AG10803 (cell line): ENCODE data around the gene TRABD2B.
A peak's percentile ranks its signal among the peaks of the same experiment; 100 is the strongest.

ENCODE experiments used
- DNase-seq: peaks from one replicate; pipeline ENCODE4 v3.0.0; 2010; ENCODE audit warnings: low read depth
- H3K4me3 ChIP-seq: 2 replicates; pipeline ENCODE4 v1.5.1; 2011; ENCODE audit warnings: mild to moderate bottlenecking, low read length, control low read depth
- TF ChIP-seq, protein P1 (sequence below): conservative IDR thresholded peaks from 2 replicates; pipeline ENCODE4 v1.5.1; 2011; ENCODE audit warnings: mild to moderate bottlenecking, low read length, control low read depth, inconsistent platforms

Gene TRABD2B

GRCh38 chr1:48028218-48029069 lies 31.3 kb upstream of the TRABD2B start:
- TF ChIP-seq, protein P1, sequence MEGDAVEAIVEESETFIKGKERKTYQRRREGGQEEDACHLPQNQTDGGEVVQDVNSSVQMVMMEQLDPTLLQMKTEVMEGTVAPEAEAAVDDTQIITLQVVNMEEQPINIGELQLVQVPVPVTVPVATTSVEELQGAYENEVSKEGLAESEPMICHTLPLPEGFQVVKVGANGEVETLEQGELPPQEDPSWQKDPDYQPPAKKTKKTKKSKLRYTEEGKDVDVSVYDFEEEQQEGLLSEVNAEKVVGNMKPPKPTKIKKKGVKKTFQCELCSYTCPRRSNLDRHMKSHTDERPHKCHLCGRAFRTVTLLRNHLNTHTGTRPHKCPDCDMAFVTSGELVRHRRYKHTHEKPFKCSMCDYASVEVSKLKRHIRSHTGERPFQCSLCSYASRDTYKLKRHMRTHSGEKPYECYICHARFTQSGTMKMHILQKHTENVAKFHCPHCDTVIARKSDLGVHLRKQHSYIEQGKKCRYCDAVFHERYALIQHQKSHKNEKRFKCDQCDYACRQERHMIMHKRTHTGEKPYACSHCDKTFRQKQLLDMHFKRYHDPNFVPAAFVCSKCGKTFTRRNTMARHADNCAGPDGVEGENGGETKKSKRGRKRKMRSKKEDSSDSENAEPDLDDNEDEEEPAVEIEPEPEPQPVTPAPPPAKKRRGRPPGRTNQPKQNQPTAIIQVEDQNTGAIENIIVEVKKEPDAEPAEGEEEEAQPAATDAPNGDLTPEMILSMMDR: no peak
- no peak for DNase-seq
- no peak overlapping the region for H3K4me3 ChIP-seq

GRCh38 chr1:48027533-48027835 lies 30.3 kb upstream of the TRABD2B start:
- DNase-seq: no peak
- no peak overlapping the region for H3K4me3 ChIP-seq
- TF ChIP-seq, protein P1: no peak

GRCh38 chr1:48026701-48027532 lies 29.7 kb upstream of the TRABD2B start:
- no peak for DNase-seq
- H3K4me3 ChIP-seq: no peak overlapping the region
- TF ChIP-seq, protein P1: no peak

- TF ChIP-seq, protein P1: no peak
- DNase-seq: peak; percentile 8
Observed at GRCh38 chr1:48026275-48026674, 29.1 kb upstream of the TRABD2B start.

DNA sequence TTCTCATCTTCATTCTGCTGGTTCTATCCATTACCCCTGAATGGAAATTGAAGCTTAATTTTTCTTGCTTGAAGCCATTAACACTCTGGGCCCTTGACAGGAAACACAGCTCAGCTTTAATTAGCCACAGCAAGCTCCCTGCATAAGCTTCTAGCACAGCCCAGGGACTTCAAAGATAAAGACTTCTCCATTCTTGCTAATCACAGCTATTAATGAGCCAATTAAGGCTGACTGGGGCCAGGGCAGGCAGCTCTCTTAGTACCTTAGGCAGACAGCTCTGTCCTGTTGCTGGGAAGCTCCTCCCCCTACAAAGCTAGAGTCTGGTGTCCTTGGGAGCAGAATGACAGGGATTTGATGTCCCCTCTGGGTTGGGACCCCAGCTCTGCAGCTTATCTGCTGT lies 27.9 kb upstream of the TRABD2B start:
- TF ChIP-seq, protein P1: no peak
- DNase-seq: no peak
- H3K4me3 ChIP-seq: no peak overlapping the region

More at GRCh38 chr1:48026275-48026674, 29.1 kb upstream of the TRABD2B start:
- no peak overlapping the region for H3K4me3 ChIP-seq

- H3K4me3 ChIP-seq: no peak overlapping the region
- TF ChIP-seq, protein P1: no peak
- no peak for DNase-seq
Observed at GRCh38 chr1:48023488-48023887, 26.3 kb upstream of the TRABD2B start.
